NCI-H2107 (cell line): ENCODE measurements around the gene SLC13A3.
A peak's percentile ranks its signal among the peaks of the same experiment; 100 is the strongest.

Experiments
- DNase-seq: peaks from one replicate; lab custom pipeline; 2025; lab: John Stamatoyannopoulos, UW

Gene SLC13A3

DNA sequence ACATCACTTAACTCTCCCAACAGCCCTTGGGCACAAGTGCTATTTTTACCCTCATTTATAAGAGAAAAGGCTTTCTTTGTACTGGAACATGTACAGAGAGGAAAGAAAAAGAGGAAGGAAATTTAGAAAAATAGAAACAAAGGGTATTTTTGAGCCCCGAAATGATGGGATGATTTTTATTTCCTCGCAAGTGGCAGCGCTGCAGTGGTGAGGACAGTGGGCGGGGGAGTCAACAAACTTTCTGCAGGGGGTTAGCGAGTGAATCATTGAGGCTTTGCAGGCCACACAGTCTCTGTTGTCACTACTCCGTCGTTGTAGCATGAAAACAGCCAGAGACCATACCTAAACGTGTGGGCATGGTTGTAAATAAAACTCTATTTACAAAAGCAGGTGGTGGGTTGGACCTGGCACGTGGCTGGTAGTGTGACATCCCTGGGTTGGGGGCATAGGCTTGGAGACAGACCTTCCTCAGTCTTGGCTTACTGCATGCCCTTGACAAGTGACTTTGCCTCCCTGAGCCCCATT, 75.3 kb downstream of the SLC13A3 start:
- DNase-seq, result no peak

DNA sequence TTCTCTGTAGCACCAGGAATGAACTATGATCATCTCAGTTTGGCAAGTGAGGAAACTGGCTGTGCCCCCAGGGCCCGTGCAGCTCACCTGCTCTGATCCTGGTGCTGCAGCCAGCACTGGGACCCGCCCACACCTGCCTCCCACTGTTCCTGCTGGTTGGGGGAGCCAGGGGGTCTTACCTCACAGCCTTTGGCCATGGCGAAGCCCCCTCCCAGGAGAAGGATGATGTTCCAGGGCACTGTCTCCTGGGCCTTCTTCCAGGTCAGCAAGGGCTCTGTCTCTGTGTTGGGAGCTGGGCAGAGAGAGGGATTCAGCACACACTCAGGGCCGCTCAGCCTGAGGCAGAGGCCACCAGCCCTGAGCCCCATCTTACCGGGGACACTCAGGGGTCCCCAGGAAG, 75.9 kb downstream of the SLC13A3 start:
- no peak for DNase-seq

DNA sequence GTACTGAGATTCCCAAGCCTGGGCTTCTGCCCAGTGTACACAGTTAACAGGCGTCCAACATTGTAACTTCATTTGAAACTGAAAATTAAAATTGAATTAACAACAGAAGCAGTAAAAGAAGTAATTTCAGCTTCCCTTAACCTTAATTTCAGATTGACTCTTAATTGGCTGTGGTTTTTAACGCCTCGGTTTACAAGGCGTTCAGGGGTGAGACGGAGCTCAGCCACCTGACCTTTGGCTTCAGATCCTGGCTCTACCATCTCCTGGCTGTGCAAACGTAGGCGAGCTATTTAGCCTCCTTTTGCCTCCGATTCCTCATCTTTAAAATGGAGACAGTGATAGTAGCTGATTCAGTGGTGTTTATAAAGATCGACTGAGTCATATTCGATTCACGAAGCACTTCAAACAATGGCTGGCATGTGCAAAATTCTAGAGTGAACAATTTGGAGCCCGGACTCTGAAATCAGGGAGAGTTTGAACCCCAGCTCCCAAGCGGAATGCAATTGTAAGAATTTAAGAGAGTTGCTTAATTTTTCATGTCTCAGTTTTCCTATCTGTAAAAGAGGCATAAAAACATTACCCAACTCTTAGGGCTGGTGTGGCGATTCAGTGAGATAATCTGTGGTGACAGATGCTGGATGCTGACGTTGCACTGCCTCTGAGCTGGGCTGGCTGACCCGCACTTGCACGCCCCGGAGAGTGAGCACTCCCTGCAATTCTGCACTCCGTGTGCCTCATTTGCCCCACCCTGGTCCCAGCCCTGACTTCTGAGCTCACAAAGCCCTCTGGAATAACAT, 77.3 kb downstream of the SLC13A3 start:
- no peak for DNase-seq

DNA sequence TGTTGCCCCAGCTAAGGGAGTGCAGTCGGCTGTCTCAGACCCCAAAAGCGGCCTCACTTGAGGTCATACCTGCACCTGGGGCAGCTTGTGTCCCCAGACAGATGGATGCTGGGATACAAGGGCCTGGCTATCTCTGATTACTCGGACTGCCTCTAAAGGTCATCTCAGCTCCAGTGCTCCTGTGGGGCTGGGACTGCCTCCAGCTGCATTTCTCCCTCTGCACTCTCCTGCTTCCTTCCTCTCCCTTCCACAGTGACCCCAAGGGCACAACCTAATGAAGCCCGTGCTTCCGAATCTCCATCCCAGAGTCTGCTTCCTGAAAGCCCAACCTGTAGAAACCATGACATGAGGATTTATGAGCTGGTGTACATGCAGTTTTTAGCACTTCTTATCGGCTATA, 78.0 kb downstream of the SLC13A3 start:
- no peak for DNase-seq

DNA sequence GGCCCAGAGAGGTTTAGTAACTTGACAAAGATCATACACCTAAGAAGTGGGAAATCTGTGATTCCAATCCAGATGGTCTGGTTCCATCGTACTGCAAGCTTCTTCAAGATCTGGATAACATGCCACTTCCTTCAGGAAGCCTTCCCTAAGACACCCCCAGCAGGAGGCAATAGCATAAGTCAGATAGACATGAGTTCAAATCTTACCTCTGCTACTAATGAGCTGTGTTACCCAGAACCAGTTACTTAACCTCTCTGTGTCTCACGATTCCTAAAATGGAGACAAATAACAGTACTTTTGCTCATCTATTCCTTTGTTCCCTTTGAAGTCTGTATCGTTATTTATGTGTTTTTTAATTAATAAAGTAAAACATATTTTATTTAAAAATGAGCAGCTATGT, 78.5 kb downstream of the SLC13A3 start:
- DNase-seq, result no peak

DNA sequence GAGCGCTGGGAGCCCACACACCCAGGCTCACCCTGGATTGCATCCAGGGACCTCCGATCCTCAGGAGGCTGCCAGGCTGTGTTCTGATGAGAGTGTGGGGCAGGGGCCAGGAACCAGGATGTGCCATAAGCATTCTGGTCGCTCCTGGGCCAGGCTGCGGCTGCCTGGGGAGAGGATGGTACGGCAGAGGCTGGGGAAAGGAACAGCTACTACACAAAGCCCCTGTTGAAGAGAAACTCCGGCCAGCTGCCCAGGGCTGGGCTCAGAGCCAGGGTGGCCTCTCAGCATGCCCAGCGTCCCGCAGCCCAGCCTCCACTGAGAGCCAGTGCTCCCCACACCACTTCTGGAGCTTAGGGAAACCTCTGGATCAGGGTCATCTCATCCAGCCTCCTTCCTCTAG, 79.1 kb downstream of the SLC13A3 start:
- no peak for DNase-seq

DNA sequence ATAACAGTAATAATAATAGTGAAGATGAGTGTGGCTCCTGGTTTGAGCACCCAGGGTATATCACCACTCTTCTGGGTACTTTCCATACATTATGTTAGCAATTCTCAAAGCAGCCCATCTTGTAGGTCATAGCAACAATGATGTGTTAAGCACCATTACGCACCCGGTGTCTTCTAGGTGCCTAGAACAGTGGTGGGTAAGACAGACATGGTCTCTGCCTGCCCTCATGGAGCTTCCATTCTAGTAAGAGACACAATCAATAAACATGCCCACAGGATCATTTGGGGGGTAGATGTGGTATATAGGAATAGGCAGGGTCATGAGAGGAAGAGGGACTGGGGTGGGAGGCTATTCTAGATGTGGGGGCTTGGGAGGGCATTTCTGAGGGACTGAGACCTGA, 79.8 kb downstream of the SLC13A3 start:
- DNase-seq, result no peak

DNA sequence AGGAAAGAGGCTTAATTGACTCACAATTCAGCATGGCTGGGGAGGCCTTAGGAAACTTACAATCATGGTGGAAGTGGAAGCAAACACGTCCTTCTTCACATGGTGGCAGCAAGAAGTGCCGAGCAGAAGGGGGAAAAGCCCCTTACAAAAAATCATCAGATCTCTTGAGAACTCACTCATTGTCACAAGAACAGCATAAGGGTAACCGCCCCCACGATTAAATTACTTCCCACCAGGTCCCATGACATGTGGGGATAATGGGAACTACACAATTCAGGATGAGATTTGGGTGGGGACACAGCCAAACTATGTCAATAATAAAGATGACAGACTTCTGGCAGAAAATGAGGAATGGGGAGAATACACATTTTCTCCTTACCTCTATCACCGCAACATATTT, 80.3 kb downstream of the SLC13A3 start:
- no peak for DNase-seq

DNA sequence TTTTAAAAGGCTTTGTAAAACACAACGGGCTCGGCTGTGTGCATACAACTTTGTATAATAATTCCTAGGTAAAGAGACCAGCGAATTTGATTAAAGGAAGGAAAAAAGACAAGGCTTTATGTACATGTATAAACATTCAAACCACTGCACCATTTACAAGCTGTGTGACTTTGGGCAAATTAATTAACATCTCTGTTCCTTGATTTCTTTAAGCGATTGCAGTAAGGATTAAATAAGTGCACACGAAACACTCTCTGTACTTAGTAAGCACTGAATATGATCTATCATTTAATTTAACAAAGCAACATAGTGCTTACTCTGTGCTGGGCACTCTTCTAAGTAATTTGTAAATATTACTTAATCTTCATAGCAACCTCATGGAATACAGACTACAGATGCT, 81.3 kb downstream of the SLC13A3 start:
- no peak for DNase-seq

DNA sequence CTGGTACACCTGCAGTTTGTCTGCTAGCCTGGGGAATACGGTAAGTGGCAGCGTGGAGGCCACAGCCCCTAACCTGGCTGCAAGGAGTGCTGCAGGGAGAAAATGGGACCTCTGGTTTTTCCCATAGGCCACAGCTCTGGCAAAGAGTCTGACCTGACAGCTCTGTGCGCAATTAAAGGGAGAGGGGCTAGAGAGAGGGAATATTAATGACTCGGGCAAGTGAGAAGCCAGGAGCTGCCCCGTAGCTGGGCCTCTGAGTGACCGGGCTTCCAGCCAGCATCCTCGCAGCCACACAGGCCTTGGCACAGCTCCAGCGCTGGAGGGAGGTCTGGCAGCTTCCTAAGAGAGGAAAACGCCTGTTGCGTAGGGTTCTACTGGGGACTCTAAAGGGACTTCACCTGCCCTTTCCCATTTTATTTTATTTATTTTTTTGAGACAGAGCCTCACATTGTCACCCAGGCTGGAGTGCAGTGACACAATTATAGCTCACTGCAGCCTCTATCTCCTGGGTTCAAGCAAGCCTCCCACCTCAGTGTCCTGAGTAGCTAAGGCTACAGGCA, 82.6 kb downstream of the SLC13A3 start:
- DNase-seq, result peak; percentile 51

DNA sequence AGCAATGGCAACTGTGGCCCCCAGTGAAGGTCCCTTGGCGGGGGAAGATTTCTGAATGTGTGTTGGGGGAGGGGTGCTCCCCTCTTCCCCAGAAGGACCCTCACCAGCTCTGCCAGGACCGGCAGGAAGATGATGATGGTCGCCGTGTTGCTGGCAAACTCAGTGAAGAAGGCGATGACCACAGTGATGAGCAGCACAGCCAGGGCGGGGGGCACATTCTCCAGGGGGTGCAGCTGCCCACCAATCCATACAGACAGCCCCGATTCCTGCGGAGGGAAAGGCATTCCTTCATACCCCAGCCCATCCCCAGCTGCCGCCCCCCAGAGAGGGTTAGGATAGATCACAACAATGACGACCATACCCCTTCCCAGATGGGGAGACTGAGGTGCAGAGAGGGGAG, 85.1 kb downstream of the SLC13A3 start:
- no peak for DNase-seq

DNA sequence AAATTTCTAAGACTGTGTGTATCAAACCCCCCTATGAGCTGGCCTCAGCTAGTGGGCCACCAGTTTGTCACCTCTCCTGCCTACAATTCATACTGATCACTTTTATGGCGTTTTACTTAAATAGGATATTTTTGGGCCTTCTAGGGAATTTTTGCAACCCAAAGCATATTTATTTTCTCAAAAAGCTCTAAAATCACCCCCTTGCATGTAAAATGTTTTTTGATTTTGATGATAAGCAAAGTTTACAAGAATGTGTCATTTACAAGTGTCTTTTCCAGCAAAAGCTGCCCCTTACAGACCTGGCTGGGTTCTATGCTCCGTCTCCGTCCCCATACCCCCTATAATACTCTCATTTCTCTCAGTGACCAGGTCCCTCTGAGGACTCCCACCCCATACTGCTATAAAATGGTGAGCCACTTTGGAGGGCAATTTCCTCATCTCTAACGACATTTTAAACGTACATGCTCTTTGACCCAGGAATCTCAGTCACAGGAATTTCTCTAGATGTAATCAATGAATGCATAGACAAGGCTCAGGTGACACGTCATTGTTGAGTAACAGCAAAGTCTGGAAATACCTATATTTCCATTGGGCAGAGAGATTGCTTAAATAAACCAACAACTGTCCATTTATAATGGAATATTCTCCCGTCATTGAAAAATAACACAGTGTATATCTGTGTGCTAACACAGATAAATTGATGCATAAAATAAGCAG, 86.9 kb downstream of the SLC13A3 start:
- no peak for DNase-seq

DNA sequence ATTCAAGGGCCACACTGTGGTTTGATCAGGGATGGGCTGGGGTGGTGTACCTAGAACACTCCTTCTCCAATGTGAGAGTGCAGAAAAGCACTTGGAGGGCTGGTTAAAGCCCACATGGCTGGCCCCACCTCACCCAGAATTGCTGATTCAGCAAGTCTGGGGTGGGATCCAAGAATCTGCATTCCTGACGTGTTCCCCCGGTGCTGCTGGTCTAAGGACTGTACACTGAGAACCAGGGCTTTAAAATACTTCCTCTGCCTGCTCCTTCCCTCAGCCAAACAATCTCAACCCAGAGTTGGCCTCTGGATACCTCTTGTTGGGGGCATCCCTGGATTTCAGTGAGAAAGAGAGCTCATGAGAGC, 87.4 kb downstream of the SLC13A3 start:
- DNase-seq, result no peak

DNA sequence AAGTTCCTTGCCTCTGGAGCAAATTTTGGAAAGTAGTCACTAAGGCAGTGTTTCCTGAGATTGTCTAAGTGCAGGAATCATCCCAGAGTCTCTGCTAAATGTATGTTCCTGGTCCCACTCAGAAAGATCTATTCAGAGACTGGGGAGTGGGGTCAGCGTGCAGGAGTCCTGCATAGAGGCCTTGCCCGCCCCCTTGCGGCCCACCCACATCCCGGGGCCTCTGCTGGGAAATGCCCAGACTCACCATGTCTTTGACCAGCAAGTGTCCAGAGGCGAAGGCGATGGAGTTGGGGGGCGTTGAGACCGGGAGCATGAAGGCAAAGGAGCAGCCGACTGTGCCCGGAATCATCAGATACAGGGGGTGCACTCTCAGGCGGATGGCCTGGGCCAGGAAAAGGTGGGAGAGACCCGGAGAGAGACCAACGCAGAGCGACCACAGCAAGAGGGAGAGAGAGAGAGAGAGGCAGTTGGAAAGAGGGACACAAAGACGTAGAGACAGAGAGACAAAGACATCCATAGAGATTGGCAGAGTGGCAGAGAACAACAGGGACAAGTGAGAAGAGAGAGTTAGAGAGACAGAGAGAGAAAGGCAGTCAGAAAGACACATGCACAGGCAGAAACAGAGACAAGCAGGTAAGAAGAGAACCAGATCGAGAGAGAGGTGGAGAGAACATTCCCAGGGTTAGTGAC, 87.9 kb downstream of the SLC13A3 start:
- DNase-seq, result no peak

DNA sequence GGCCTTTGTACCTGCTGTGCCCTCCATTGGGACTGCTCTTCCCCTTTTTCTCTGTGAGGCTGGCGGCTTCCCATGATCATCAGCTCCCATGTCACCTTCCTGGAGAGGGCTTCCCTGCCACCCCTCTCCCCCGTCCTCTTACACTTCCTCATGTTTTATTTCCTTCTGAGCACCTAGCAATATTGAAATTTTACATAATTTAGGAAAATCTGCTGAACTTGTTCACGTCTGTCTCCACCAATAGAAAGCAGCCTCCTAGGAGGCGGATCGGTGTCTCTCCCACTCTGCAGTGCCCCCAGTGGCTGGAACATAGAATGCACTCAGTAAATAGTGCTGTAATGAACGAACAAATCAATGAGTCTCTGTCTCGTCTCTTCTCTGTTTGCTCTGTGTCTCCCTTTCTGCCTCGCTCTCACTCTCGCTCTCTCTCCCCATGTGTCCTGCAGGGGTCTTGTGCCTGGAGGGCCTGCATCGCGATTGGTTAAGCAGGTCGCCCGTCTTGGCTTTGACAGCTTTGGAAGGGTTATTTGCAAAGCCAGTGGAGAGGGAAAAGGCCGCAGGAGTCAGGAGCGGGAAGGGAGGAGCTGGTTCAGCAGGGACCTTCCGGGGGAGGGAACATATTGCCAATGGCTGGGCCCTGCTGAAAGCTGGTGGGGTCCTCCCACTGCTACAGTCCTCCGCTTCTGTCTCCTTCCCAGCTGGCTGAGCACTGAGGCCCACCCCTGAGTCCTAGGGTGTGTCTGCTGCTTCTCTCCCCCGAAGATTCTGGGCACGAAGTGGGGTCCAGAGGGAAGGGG, 88.7 kb downstream of the SLC13A3 start:
- peak; percentile 12 for DNase-seq

DNA sequence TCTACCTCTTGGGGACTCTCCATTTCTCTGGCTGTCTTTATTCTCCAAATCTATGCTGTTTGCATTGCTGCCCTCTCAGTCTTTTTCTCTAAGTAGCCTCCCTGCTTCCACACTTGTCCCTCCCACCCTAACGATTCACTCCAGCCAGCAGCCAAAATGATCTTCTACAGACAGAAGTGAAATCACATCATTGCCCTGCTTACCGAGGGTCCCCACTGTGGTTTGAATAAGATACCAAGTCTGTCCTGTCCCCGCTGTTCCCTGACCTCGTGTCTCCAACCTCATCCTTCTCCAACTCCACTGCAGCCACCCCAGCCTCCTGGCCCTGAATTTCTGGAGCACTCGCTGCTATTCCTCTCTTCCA, 89.3 kb downstream of the SLC13A3 start:
- no peak for DNase-seq

DNA sequence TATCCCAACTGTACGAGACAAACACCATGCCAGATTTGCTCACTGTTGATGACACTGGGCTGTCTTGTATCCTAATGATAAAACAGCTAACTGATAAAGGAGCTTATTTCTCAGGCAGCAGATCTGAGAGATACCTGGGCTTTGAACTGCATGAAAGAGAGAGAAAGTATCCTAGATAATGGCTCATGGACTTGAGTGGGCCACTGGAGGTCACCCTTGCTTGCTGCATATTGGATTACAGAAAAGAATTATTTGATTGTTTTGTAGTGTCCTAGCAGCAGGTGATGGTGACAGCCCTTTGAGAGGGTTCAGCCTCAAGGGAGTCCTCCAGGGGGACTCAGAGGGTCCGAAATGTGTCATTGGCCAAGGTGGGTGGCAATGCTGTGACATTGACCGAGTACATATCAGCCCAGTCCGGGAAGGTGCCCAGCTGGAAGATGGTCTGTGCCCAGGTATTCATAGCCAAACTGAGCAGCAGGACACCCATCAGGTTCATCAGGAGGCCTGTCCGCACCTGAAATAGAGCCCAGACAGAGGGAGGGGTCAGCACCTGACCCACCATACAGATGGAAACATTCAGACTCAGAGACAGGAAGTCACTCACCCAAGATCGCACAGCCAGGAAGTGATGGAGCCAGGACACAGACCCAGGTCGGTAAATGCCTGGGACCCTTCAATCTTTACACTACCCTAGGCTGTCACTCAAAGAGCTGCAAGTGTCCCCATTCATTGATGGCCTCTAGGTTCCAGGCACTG, 91.4 kb downstream of the SLC13A3 start:
- DNase-seq, result peak; percentile 11

DNA sequence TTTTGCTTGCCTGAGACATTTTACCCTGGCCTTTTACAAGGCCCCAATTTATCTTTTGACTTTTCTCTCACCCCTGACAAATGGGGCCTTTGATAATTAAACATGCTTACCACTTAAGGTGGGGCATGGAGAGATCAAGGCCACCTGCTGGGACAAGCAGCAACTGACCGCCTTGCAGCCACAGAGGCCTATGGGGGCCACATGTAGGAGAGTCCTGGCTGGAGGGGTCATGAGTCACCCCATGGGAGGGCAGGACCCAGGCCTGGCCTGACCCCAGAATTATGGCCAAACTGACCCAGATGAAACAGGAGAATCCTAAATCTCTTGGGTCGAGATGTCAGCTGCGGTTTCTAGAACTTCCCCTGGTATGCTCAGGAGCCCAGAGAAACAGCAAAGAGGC, 92.3 kb downstream of the SLC13A3 start:
- no peak for DNase-seq

DNA sequence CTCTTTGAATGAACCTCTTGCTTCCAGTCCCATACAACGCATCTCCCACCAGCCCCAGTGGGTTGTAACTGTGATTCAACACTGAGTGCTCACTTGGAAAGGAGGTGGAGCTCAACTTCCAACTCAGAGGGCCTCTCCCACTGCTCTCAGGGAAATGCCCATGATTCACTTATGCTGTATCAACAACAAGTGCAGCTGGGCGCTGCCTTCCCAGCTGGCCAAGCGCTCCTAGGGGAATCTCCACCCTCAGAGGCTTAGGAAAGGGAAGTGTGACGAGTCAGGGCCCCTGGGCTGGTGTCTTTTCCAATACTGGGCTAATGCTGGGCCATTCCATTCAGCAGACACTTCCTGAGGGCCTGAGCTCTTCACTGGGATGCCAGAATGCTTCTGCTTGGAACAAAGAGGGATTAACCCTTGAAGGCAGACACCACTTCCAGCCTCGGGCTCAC, 92.7 kb downstream of the SLC13A3 start:
- peak; percentile 2 for DNase-seq

DNA sequence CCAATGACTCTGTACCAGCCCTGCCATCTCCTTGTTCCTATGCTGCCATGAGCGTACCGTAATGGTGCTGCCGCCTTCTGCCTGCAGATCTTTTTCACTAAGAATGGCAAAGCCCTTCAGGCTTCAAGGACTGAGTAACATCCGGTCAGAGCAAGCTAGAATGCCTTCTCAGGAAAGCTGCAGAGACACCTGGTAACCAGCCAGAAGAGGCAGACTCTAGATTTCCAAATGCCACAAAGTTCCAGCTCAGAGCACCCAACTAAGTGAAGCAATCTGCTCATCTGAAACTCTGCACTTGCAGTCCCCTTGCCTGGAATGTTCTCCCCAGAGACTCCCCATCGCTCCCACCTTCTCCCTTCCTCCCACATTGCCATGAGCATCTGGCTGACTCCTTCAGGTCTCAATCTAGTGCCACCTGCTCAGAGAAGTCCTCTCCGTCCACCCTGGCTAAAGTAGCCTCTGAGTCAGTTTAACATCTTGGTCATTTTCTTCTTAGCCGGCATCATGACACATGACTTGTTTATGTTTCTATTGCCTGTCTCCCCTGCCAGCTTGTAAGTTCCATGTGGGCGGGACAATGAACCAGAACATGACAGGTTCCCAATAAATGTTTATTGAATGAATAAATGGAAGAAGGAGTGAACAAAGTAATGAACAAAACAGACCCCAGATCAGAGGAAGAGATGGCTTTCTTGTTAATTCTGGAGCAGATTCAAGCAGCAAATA, 93.9 kb downstream of the SLC13A3 start:
- DNase-seq, result no peak
